SK-MEL-5 (cell line): Measurements from ENCODE around the gene TRPC4. TPM values are rescaled to one million over a fixed set of nuclear protein-coding genes. Genes with fewer than 3 reads are reported as not detected.
A peak's percentile ranks its signal among the peaks of the same experiment; 100 is the strongest.

Source experiments
- DNase-seq: peaks from one replicate; pipeline ENCODE4 v3.0.0-alpha.2; 2016; ENCODE audit warnings: low read depth, low spot score
- in situ Hi-C: cut with HindIII; loops from 2 replicates; pipeline ENCODE4 v1.10.0; 2016; ENCODE audit warnings: low sequenced_read_pairs, high pct_unique_total_duplicates, low pct_unique_long_range_greater_than_20kb
- total RNA-seq: library from RNA; depleted of rRNA; stranded (reverse); fragments of >200 nt; shearing (Covaris generic); gene quantifications from 2 replicates; pipeline ENCODE4 v1.2.3, GENCODE V29; 2014

TRPC4 gene
- total RNA-seq, 1 experiment from 2014 or later: not detected

DNA sequence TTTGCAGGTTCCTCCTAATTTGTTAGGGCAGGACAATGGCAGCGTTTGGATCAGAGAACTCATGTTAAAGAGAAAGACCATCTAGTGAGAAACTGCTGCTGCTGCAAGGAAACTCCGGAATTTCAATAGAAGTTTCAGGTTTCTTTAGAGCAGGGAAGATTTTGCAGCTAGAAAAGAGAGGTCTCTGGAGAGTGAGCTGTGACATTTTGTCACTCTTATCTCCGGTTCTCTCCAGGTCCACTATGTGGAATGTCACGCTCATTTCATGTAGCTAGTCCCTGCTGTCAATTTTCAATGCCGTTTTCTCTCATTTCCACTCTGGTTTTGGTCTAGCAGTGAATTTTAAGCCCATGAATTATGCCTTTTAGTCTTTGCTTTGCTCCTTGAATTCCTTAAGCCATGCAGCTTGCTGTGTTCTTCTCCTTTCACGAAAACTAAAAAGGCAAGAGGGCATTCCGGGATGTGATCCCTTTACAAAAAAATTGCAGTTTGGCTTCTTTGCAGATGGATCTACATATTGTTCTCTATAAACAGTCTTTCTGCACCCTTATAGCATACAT is 224.3 kb downstream of the TRPC4 start:
- DNase-seq: no peak
- in situ Hi-C loops: no loop called here

GRCh38 chr13:37641391-37641790 is 228.2 kb downstream of the TRPC4 start:
- in situ Hi-C loops: no loop called here
- DNase-seq: no peak

- in situ Hi-C loops: no loop called here
- peak; percentile 51 for DNase-seq
These were observed 229.1 kb downstream of the TRPC4 start for GRCh38 chr13:37640499-37640898.

DNA sequence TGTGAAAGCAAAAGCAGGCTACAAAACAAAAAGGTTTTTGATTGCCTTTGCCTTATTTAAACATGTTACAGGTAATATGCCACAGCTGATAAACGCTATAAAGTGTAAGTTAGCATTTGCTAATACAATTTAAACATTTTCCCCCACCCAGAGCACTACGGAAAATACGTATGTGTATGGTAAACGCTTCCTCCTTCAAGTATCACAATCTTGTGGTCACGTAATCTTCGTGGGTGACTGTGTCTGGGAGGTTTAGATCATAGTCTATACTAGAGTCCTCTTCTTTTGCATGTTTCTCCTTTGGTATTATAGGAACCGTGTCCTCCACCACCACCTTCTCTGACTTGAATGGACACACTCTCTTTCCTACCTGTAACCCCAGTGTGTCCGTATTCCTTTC is 232.9 kb downstream of the TRPC4 start:
- no peak for DNase-seq
- in situ Hi-C loops: no loop called here

GRCh38 chr13:37632294-37632693 is 237.3 kb downstream of the TRPC4 start:
- in situ Hi-C loops: no loop called here
- no peak for DNase-seq

GRCh38 chr13:37627428-37627827 is 242.1 kb downstream of the TRPC4 start:
- in situ Hi-C loops: no loop called here
- DNase-seq: no peak

DNA sequence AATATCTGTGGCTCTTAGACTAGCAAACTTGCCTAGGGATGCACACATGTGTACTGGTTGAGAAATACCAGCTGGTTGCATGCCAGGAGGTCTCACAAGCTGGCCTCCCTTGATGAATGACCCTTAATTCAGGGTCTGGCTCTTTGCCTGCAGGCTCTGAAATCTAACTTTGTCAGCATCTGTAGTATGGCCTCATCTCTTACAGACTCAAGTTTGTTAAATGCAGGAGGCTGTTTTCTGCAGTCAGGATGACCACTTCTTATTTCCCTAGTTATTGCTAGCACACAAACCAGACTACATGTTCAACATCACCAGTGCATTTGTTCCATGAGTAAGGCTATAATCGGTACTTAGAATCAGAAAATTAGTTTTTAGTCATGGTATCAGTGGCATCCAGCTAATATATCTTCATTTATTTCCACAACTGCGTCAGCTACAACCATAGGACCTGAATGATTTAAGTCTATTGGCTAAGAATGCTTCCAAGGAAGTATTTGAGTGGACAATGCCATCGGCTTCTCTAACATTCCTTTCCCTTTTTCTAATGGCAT is 247.7 kb downstream of the TRPC4 start:
- in situ Hi-C loops: no loop called here
- DNase-seq: no peak

- in situ Hi-C loops: no loop called here
- DNase-seq: no peak
These were observed 251.0 kb downstream of the TRPC4 start for GRCh38 chr13:37618554-37618953.

DNA sequence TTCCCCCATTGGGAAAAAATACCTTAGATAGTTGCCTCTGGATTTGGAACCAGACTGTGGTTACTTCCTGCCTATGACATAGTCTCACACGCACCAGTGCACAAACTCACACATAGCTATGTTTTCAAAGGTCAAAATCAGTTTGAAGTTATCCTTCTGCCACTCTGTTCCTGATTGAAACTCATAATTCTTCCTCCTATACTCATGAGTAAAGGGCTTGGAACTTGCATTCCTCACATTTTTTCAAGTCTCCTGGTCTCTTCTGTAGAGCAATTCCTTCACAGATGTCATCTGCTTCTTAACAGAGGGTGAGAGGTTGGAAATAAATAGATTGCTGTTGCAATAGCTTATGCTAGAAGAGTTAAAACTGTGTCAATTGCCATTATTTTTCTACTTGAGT is 252.4 kb downstream of the TRPC4 start:
- no peak for DNase-seq

GRCh38 chr13:37616131-37616530 is 253.4 kb downstream of the TRPC4 start:
- DNase-seq: no peak
- in situ Hi-C loops: no loop called here

More for the DNA sequence above, 252.4 kb downstream of the TRPC4 start:
- in situ Hi-C loops: no loop called here

DNA sequence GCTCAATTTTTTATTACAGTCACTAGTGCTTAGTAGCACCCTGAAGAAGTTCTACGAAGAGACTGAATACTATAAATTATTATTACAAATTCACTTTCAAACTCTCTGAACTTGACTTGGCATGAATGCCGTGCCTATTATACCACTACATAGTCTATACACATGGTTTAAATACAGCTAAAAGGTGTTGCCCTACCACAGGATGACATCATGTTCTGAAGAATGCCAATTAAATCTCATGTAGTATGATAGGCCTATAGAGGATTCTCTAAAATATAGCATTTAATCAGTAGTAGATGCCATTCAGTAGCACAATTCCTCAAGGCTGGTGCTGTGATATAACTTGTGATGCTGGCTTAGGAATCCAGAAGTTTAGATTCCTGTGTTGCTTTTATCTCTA is 254.3 kb downstream of the TRPC4 start:
- no peak for DNase-seq
- in situ Hi-C loops: no loop called here

GRCh38 chr13:37613638-37614037 is 255.9 kb downstream of the TRPC4 start:
- in situ Hi-C loops: no loop called here
- no peak for DNase-seq

DNA sequence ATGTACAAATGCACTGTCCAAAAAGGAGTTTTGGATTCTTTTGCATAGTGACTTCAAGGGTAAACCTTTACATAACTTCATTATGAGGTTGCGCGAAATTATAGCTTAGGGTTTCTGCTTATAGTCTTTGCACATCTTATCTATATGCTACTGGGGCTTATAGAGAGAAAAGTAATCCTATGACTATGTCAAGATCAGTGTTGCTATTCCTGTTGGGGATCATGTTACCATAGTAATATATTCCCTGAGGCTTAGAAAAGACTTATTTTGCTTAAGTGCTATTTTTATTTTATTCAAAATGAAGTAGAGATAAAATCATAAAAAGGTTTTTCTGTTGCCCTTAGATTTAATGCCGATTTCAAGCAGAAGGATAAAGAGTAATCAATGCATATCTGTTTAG is 256.3 kb downstream of the TRPC4 start:
- DNase-seq: no peak
- in situ Hi-C loops: no loop called here

DNA sequence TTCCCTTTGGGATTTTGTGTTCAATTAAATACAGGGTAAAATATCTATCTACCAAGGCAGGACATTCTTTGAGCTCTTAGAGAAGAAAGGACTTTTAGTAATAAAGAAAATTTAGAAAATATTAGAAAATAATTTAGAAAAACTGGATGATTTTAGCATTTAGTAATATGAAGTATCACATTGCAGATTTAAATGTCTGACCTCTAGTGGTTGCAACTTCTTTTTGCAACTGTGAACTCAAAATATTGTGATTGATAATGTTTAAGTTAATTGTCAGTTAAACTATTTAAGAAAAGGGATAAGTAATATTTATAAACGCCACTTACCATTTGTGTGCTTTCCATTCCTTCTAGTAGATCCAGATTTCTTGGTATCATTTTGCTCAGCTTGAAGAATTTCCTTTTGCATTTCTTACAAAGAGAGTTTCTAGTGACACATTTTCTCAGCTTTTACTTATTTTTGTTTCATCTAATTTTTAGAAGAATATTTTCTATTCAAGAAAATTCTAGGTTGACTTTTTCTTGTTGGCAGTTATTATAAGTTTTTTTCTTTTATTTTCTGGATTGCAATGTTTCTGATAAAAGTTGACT is 260.7 kb downstream of the TRPC4 start:
- no peak for DNase-seq
- in situ Hi-C loops: no loop called here

DNA sequence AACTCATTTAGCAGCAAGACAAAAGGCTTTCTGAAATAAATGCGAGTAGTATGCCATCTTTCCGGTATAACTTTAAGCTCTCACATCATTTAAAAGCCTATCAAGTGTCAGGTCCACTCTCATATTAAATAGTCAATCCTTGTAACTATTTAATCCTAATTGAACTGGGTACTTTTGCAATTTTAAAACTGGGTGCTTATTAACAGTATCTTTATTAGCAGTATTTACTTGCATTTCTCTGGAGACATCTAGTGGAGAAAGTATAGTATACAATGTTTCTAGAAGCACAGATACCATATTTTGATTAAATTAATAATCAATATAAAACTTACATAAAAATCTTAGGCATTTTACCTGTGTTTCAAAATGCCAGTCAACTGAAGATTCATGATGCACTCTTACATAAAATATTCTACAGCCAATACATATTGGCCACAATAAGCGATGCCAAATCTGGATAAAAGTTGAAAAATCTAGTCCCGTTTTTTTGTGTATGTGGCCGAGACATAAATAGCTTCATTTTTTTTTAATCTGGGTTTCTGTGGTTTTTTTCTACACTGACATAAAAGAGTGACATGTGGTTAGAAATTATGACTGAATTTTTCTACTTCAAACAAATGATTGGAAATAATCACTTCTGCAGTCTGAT is 266.7 kb downstream of the TRPC4 start:
- in situ Hi-C loops: no loop called here
- peak; percentile 46 for DNase-seq

DNA sequence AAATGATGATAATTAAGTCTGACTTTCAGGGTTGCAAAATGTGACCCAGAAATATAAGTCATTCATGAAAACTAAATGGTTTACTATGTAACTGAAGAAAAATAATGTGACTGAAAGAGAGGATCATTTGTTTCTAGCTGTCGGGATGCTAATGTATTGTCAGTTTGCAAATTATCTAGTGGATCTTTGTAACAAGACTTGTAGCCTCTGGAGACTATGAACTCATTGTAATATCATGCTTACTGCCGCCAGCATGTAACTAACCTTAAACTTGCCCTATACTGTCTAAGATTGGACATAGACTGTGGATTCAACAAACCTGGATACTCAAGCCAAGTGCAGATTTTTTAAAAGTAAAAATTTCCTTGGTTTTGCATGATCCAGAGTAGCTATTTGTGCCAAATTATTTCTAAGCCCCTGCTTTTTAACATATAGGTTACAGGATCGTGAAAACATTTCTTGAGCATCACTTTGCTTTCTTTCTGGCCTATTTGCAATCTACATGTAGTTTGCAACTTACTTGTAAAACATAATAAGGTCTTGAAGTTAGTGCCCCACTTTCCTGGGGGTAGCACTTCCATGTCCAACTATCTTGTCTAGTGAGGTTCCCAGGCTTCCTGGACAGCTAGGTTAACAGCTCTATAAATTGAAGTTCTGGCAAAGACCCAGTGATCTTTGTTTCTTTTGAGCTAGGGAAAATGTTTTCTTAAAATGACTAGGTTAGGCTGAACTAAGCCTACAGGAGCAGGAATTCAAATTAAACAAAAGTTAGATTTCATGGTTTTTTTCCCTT is 267.7 kb downstream of the TRPC4 start:
- no peak for DNase-seq
- in situ Hi-C loops: no loop called here

GRCh38 chr13:37599519-37599918 is 270.1 kb downstream of the TRPC4 start:
- in situ Hi-C loops: no loop called here
- no peak for DNase-seq

- in situ Hi-C loops: no loop called here
- DNase-seq: no peak
These were observed 271.0 kb downstream of the TRPC4 start, which contains the start of gene POSTN for GRCh38 chr13:37598597-37598996. POSTN (minus strand) TSS chr13:37598768; CDS start chr13:37598726, 42 bp downstream.
